Type B pancreatic cell (in vitro differentiated cells): Measurements from ENCODE around the gene ADARB2. TPM values are rescaled to one million over a fixed set of nuclear protein-coding genes. Genes with fewer than 3 reads are reported as not detected.

Experiments
- DNase-seq: peaks from one replicate; pipeline ENCODE4 v3.0.0; 2021; ENCODE audit warnings: mixed read lengths; ENCODE audit not compliant: unreplicated experiment; ENCODE audit errors: extremely low spot score
- H3K27ac Mint-ChIP-seq: 2 replicates; pipeline ENCODE4 v1.8.0; 2021; ENCODE audit warnings: mild to moderate bottlenecking, mixed read lengths
- H3K27me3 Mint-ChIP-seq: 2 replicates; pipeline ENCODE4 v1.8.0; 2021; ENCODE audit warnings: mixed read lengths
- H3K36me3 Mint-ChIP-seq: 2 replicates; pipeline ENCODE4 v1.8.0; 2021; ENCODE audit warnings: mixed read lengths
- H3K4me1 Mint-ChIP-seq: one replicate; pipeline ENCODE4 v1.8.0; 2021; ENCODE audit warnings: mixed read lengths; ENCODE audit not compliant: unreplicated experiment
- H3K4me3 Mint-ChIP-seq: 2 replicates; pipeline ENCODE4 v1.8.0; 2021; ENCODE audit warnings: mild to moderate bottlenecking, mixed read lengths
- H3K9me3 Mint-ChIP-seq: 2 replicates; pipeline ENCODE4 v1.8.0; 2021; ENCODE audit warnings: mixed read lengths
- total RNA-seq: library from RNA; stranded (reverse); gene quantifications from 2 replicates; pipeline ENCODE4 v1.2.1, GENCODE V29; 2021; ENCODE audit warnings: low replicate concordance
- TF ChIP-seq, protein P1 (sequence below): fragments of 200-600 bp; sonication (generic); conservative IDR thresholded peaks from 2 replicates; pipeline ENCODE4 v1.5.0; 2021; ENCODE audit warnings: antibody characterized with exemption, mild to moderate bottlenecking

ADARB2 gene
- total RNA-seq, 1 donor from 2014 or later, result 4.9 TPM

DNA sequence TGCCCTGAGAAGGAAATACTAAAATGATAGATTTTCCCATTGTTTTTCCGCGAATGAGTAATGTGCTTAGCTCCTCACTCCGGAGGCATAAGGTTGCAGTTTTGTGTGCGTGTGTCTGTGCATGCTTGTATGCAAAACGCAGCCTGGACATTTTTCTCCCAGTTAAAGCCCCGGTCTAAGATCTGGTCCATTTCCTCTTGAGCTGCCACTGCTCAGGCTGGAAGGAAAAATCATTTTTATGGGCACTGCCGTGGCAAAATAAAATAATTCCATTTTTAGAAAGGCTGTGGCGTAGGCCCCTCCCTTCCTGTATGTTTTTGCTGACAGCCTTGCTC lies 420.5 kb downstream of the ADARB2 start:
- no peak overlapping the region for H3K4me3 Mint-ChIP-seq
- H3K36me3 Mint-ChIP-seq, result no peaks in the 10 kb centered on the region
- H3K4me1 Mint-ChIP-seq, result peaks cover 11% of the 10 kb centered on the region
- H3K9me3 Mint-ChIP-seq, result no peaks in the 10 kb centered on the region
- peaks cover 7% of the 10 kb centered on the region for H3K27me3 Mint-ChIP-seq
- no peak for DNase-seq
- H3K27ac Mint-ChIP-seq, result no peak overlapping the region
- TF ChIP-seq, protein P1, sequence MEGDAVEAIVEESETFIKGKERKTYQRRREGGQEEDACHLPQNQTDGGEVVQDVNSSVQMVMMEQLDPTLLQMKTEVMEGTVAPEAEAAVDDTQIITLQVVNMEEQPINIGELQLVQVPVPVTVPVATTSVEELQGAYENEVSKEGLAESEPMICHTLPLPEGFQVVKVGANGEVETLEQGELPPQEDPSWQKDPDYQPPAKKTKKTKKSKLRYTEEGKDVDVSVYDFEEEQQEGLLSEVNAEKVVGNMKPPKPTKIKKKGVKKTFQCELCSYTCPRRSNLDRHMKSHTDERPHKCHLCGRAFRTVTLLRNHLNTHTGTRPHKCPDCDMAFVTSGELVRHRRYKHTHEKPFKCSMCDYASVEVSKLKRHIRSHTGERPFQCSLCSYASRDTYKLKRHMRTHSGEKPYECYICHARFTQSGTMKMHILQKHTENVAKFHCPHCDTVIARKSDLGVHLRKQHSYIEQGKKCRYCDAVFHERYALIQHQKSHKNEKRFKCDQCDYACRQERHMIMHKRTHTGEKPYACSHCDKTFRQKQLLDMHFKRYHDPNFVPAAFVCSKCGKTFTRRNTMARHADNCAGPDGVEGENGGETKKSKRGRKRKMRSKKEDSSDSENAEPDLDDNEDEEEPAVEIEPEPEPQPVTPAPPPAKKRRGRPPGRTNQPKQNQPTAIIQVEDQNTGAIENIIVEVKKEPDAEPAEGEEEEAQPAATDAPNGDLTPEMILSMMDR, result no peak

DNA sequence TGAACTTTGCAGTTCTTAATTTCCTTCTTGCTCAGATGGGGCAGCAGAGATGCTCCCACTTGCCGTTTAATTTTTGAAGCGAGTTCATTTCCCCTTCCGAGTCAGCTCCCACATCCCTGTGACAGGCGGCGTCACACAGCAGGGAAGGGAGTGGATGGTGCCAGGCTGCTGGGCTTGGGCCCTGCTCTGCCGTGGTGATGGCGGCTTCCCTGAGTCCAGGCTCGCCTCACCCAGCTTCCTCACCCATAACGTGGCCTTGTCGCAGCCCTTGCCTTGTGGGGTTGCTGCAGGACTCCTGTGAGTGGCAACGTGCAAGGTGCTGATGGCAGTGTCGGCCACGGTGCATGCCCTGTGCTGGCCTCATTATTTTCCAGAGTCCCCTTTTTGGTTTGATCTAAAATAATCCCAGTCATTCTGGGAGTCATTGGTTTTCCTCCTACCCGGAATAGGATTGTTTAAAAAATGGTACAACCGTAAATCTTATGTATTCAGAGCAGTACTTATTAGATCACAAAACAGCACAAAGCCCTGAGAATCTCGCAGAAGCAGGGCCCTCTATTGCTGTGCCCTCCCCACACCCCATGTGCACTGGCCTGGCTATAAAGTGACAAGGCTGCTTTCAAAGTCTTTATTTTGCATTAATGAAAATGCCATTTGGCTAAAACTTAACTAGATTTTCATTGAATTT lies 421.1 kb downstream of the ADARB2 start:
- no peak overlapping the region for H3K27ac Mint-ChIP-seq

DNA sequence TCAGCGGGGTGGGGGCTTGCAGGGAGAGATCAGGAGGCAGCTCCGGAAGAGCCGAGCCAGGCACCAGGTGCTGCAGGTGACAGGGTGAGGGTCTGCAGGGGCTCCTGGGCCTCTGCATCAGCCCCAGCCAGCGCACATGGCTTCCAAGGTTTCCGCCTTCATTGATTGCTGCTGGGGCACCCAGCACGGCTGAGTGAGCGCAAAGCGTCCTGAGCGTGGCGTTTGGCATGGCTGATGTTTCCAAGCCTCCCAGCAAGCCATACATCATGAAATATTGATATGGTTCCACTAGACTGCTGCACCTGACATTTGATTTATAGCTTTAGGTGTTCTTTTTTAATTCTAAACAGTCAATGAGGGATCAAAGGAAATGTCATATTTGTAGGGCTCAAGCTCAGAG lies 422.1 kb downstream of the ADARB2 start:
- Mint-ChIP-seq H3K9me3 (no peaks in the 10 kb centered on the region), H3K27me3 (peaks cover under 1% of the 10 kb centered on the region), H3K4me1 (peaks cover 11% of the 10 kb centered on the region), H3K36me3 (no peaks in the 10 kb centered on the region), H3K27ac (no peak overlapping the region), H3K4me3 (no peak overlapping the region)
- TF ChIP-seq, protein P1, result no peak
- DNase-seq, result no peak

More for the DNA sequence above, 421.1 kb downstream of the ADARB2 start:
- H3K27me3 Mint-ChIP-seq, result peaks cover 3% of the 10 kb centered on the region
- no peak for DNase-seq
- H3K9me3 Mint-ChIP-seq, result no peaks in the 10 kb centered on the region
- no peaks in the 10 kb centered on the region for H3K36me3 Mint-ChIP-seq
- H3K4me3 Mint-ChIP-seq, result no peak overlapping the region
- H3K4me1 Mint-ChIP-seq, result peaks cover 11% of the 10 kb centered on the region
- TF ChIP-seq, protein P1, result no peak

DNA sequence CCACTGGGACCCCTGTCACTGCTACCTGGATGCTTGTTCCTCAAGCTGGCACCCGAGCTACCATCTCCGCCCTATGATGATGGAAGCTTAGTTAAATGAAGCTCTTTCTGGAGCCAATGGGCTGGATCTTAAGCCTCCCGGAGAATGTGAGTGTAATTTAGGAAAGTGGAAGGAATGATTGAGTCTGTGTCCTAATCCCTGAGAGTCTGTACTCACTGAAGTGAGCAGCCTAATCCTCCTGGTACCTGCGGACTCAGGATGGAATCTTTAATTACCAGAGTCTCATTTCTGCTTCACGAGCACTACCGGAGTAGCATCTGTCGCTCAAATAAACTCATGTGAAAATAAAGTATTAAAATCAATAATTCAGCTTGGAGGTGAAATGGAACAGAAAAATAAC lies 425.6 kb downstream of the ADARB2 start:
- TF ChIP-seq, protein P1, result no peak
- no peak for DNase-seq
- Mint-ChIP-seq H3K27ac (no peak overlapping the region), H3K9me3 (peaks cover 5% of the 10 kb centered on the region), H3K36me3 (peaks cover 8% of the 10 kb centered on the region), H3K4me1 (peaks cover 8% of the 10 kb centered on the region), H3K4me3 (no peak overlapping the region), H3K27me3 (peaks cover 5% of the 10 kb centered on the region)

DNA sequence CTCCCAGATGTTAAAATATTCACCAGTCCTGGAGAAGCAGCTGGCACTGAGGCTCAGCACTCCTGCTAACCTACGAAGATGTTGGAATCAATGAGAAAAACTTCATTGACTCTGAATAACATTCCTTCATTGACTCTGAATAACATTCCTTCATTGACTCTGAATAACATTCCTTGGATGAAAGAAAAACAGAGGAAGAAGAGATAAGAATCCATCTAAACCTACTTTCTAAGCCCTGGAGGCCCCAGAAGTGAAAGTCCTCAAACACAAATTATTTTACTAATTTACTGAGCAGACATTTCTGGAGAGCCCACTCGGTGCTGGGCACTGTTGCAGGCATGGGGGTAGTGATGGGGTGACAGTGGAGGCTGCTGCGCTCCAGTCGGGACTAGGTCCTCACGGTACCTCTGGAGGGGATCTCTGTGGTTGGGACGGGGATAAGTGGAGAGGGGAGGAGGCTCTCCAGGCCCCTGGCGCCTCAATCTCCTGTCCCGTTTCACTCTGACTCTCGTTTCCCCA lies 427.0 kb downstream of the ADARB2 start:
- TF ChIP-seq, protein P1, result no peak
- Mint-ChIP-seq H3K4me3 (no peak overlapping the region), H3K27ac (no peak overlapping the region), H3K36me3 (peaks cover 8% of the 10 kb centered on the region), H3K4me1 (no peaks in the 10 kb centered on the region), H3K27me3 (peaks cover 5% of the 10 kb centered on the region), H3K9me3 (peaks cover 5% of the 10 kb centered on the region)
- no peak for DNase-seq
